A673 (cell line): Measurements from ENCODE around the gene PARP12.

Experiments used
- EZH2 ChIP-seq: fragments of 200-600 bp; sonication (generic); IDR thresholded peaks from 2 replicates; pipeline ENCODE4 v1.6.1; 2017; ENCODE audit warnings: borderline replicate concordance, low read depth, mild to moderate bottlenecking, mixed read lengths, antibody characterized with exemption, low read length; ENCODE audit not compliant: poor library complexity, severe bottlenecking
- TF ChIP-seq, protein P1 (sequence below): fragments of 300-800, 200-600 bp; sonication (generic); conservative IDR thresholded peaks from 2 replicates; pipeline ENCODE4 v1.5.1; 2017; ENCODE audit warnings: low read depth, mild to moderate bottlenecking, antibody characterized with exemption, low read length, moderate library complexity, mixed read lengths

DNA sequence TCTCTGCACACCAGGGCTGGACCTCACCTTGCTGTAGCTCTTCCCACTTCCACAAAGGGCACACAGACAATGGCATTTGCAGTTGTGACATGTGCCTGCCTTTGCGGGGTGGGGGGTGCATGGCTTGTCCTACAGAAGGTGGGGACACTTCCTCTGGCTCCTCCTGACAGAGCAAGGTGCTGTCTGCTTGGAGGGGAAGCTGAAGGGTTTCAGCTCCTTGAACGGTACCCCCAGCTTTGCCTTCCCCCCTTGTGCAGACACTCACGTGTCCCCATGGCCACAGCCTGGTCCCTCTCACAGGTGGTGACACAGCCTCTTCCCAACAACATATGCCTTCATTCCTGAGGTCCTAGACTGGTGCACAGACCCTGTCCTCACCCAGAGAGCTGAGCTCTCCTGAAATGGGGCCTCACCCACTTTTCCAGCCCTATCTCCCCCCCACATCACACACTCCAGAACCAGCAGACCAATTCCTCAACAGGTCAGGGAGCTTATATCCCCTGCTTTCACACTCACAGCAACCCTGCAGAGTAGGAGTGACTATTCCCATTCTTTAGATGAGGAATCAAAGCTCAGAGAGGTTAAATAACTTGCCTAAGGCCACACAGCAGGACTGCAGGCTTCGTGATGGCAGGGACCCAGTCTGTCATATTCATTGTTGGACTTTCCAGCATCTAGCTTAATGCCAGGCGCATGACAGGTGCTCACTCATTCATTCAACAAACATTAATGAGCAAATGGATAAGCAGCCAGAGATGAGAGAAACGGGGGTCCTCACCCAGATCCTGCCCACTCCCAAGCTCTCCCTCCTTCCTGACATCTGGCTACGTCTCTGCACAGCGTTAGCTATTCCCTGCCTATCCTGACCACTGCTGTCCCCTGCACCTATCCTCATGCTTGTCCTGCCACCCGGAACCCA is 44.4 kb downstream of the PARP12 start:
- TF ChIP-seq, protein P1, sequence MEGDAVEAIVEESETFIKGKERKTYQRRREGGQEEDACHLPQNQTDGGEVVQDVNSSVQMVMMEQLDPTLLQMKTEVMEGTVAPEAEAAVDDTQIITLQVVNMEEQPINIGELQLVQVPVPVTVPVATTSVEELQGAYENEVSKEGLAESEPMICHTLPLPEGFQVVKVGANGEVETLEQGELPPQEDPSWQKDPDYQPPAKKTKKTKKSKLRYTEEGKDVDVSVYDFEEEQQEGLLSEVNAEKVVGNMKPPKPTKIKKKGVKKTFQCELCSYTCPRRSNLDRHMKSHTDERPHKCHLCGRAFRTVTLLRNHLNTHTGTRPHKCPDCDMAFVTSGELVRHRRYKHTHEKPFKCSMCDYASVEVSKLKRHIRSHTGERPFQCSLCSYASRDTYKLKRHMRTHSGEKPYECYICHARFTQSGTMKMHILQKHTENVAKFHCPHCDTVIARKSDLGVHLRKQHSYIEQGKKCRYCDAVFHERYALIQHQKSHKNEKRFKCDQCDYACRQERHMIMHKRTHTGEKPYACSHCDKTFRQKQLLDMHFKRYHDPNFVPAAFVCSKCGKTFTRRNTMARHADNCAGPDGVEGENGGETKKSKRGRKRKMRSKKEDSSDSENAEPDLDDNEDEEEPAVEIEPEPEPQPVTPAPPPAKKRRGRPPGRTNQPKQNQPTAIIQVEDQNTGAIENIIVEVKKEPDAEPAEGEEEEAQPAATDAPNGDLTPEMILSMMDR = no peak
- no peak for TF ChIP-seq EZH2
